Heart right ventricle (tissue), 16 donors: Measurements from ENCODE around the gene ADAM12. TPM values are rescaled to one million over a fixed set of nuclear protein-coding genes. Genes with fewer than 3 reads are reported as not detected.

ENCODE experiments used
- ATAC-seq, 8 donors: fragments of 200-7000 bp; cut with Tn5 transposase; one replicate each; pipeline ENCODE4 v1.9.1; 2020; ENCODE audit warnings: mild to moderate bottlenecking in 8 of 8, moderate library complexity in 8 of 8, moderate number of reproducible peaks in 1 of 8
- DNase-seq, 2 donors: peaks; one replicate each; pipeline ENCODE4 v3.0.0-alpha.2; 2020
- H3K27ac ChIP-seq, 10 donors: fragments of 200-600 bp; sonication (generic) in 2 of 10; one replicate each; pipeline versions ENCODE4 v1.5.0 to v1.8.0; 2020 to 2022; ENCODE audit warnings: mild to moderate bottlenecking in 3 of 10
- H3K27me3 ChIP-seq, 7 donors: fragments of 200-600 bp; one replicate each; pipeline ENCODE4 v1.8.0; 2021 to 2022; ENCODE audit warnings: mild to moderate bottlenecking in 2 of 7
- H3K36me3 ChIP-seq, 9 donors: fragments of 200-600 bp; sonication (generic) in 1 of 9; one replicate each; pipeline versions ENCODE4 v1.5.0 to v1.8.0; 2020 to 2022; ENCODE audit warnings: mild to moderate bottlenecking in 2 of 9
- H3K4me1 ChIP-seq, 9 donors: fragments of 200-600 bp; sonication (generic) in 1 of 9; one replicate each; pipeline versions ENCODE4 v1.5.0 to v1.8.0; 2020 to 2022; ENCODE audit warnings: mild to moderate bottlenecking in 4 of 9
- H3K4me3 ChIP-seq, 10 donors: fragments of 200-600 bp; sonication (generic) in 2 of 10; one replicate each; pipeline versions ENCODE4 v1.5.0 to v1.8.0; 2020 to 2022; ENCODE audit warnings: mild to moderate bottlenecking in 7 of 10, moderate library complexity in 2 of 10
- H3K9me3 ChIP-seq, 11 donors: fragments of 200-600 bp in 10 of 11; sonication (generic) in 2 of 11; one replicate each; pipeline versions ENCODE4 v1.5.0 to v1.8.0; 2013 to 2022; ENCODE audit warnings: mild to moderate bottlenecking in 2 of 11, control low read depth in 1 of 11, moderate library complexity in 1 of 11
- CTCF ChIP-seq, 9 donors: fragments of 200-600 bp; sonication (generic) in 2 of 9; IDR thresholded peaks; one replicate each; pipeline versions ENCODE4 v1.5.0 to v1.8.0; 2021 to 2022; ENCODE audit warnings: antibody characterized with exemption in 9 of 9, mild to moderate bottlenecking in 5 of 9, moderate library complexity in 1 of 9
- WGBS, 2 donors: extraction: QIAGEN DNeasy Blood & Tissue Kit; methylation state at CpG; one replicate each; pipeline ENCODE4 v1.1.7; 2013; ENCODE audit warnings: inconsistent platforms in 1 of 2; 5-methylcytosine and 5-hydroxymethylcytosine counted together
- intact Hi-C, 10 donors: fragments of 100-400 bp; cut with DNase I; formaldehyde crosslinking; loops; one replicate each; pipeline versions ENCODE4 v1.11.1 to v1.14.2; 2022
- polyA plus RNA-seq, 2 donors: library from polyadenylated mRNA; stranded (reverse); fragments of 200-250 nt; gene quantifications; one replicate each; pipeline ENCODE4 v1.2.3, GENCODE V29; 2013
- total RNA-seq, 10 donors: library from RNA; stranded (reverse); fragmentation: NEBNext Ultra II Directional in 3 of 10; extraction: Animal tissue kit (Norgen Biotek cat#: 25700) in 3 of 10; gene quantifications; one replicate each; pipeline versions ENCODE4 v1.2.1 to v1.2.4, GENCODE V29; 2021 to 2023
- donor health status: Arrhythmogenic right ventricular cardiomyopathy.
- donor health status: ischemic (EF 13 %, LVEDD 7.1; RV severe dilation, severe dysfunction).
- donor health status: healthy with polysubstance abuse.
- donor health status: DM: no; HTN: yes; CAD: no.
- donor health status: DM: no; HTN: no; CAD: no.
- donor health status: ischemic (EF 25% LVEDD 6.9; RV normal size, moderate dysfunction).
- donor health status: ischemic (EF 25% LVEDD 5.7; RV mildly dilated, moderate dysfunction).
- donor health status: healthy.
- donor health status: DM: yes; HTN: yes; CAD: no.
- donor health status: Ischemic cardiomyopathy.
- donor health status: ischemic (EF 35%, LVEDD 5.7; RV mildly dilated, moderate dysfunction).
- donor health status: nonischemic (EF 11% LVEDD 7.7; RV severe dilation, severe dysfunction).
- donor health status: DM: yes; HTN: yes; CAD: no.
- donor health status: PGD.
- donor health status: ischemic (EF 29% LVEDD 5.4; RV normal size, mild dysfunction).
- donor health status: nonischemic (EF 23%, LVEDD 6.1; RV moderate dilation, normal function).

ADAM12 gene
- total and polyA plus RNA-seq, 12 donors: 0.07 to 6.9 (median 0.47) TPM

GRCh38 chr10:126083009-126083408 lies 305.3 kb downstream of the ADAM12 start:
- ATAC-seq (no peak), DNase-seq (no peak)
- Histone ChIP-seq H3K36me3 (no peaks in the 10 kb centered on the region), H3K27me3 (peaks cover 0 to 14% (median 0%) of the 10 kb centered on the region in 7 donors), H3K9me3 (peaks cover 0 to 1% (median 0%) of the 10 kb centered on the region in 11 donors), H3K4me3 (no peak overlapping the region), H3K27ac (no peak overlapping the region), H3K4me1 (peaks cover 0 to 20% (median 0%) of the 10 kb centered on the region in 9 donors)
- 90 to 91% methylated on average over 9 of the region's 9 CpGs for WGBS, 2 donors
- intact Hi-C loops: no loop called here
- TF ChIP-seq CTCF (IDR thresholded peaks at IDR 0.05): no peak

DNA sequence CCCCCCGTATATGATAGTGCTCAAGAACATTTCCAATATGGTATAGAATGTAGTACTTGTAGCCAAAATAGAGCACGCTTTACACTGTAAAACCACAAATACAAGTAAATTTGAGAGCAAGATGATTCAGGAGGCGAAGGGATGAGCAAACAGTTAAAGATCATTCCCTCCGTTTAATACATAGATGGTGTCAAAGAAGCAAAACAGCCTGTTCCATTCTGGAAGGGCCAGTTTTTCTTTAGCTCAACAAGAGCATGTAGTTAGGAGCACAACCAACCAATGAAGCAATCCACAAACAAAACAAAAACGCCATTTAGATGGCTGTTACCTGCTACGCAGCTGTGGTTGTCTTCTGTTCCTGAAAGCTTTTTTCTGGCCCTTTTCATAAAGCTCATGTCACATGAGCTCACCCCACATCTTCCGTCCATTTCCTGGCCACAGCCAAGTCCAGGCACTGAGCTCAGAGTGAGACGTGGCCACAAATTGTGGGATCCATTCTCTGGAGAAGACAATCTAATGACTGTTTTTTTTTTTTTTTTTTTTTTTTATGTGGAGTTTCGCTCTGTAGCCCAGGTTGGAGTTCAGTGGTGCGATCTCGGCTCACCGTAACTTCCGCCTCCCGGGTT lies 306.3 kb downstream of the ADAM12 start:
- WGBS, 2 donors: 86 to 90% methylated on average over 14 of the region's 14 CpGs
- Histone ChIP-seq H3K27me3 (peaks cover 0 to 14% (median 0%) of the 10 kb centered on the region in 7 donors), H3K4me1 (peaks cover 0 to 11% (median 0%) of the 10 kb centered on the region in 9 donors), H3K4me3 (no peak overlapping the region), H3K27ac (peak overlapping the region in 2 of 10 donors; percentile 22 to 53), H3K36me3 (no peaks in the 10 kb centered on the region), H3K9me3 (peaks cover 0 to 11% (median 6%) of the 10 kb centered on the region in 11 donors)
- TF ChIP-seq CTCF (IDR thresholded peaks at IDR 0.05): no peak
- intact Hi-C loops: no loop called here
- no peak for DNase-seq
- ATAC-seq: peak in 1 of 8 donors; percentile 40

DNA sequence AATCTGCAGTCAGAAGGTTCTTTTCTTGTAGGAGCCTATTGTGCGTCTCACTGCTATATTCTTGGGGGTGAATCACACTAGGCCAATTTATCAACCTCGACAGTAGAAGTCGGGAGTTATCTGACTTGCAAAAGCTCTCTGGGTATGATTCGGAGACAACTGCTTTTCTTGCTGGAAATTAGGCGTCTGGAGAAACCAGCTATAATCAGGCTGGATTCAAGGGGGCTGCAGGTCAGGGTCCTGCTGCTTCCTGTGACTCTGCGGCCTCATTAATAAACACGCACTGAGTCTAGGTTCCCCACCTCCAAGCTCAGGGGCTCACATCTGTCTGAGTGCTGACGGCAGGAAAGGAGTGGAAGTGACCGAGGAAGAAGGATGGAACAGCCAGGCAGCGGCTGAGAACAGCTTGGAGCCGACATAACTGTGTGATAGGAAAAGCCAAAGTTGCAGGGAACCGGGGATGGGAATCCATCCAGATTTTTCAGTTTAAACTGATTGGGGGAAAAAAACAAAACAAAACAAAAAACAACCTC lies 307.3 kb downstream of the ADAM12 start:
- intact Hi-C loops: no loop called here
- ATAC-seq (peak in 5 of 8 donors; percentile 47 to 87 (median 56)), DNase-seq (no peak)
- 26 to 34% methylated on average over 12 of the region's 12 CpGs for WGBS, 2 donors
- peak overlapping the region in 5 of 10 donors; percentile 12 to 53 (median 22) for H3K27ac ChIP-seq
- TF ChIP-seq CTCF (IDR thresholded peaks at IDR 0.05): no peak
- H3K4me1 ChIP-seq: peaks cover 0 to 10% (median 0%) of the 10 kb centered on the region in 9 donors
- peaks cover 0 to 11% (median 7%) of the 10 kb centered on the region in 11 donors for H3K9me3 ChIP-seq
- no peaks in the 10 kb centered on the region for H3K36me3 ChIP-seq
- H3K4me3 ChIP-seq: peak overlapping the region in 3 of 10 donors; percentile 8 to 18 (median 11)
- peaks cover 0 to 14% (median 0%) of the 10 kb centered on the region in 7 donors for H3K27me3 ChIP-seq

DNA sequence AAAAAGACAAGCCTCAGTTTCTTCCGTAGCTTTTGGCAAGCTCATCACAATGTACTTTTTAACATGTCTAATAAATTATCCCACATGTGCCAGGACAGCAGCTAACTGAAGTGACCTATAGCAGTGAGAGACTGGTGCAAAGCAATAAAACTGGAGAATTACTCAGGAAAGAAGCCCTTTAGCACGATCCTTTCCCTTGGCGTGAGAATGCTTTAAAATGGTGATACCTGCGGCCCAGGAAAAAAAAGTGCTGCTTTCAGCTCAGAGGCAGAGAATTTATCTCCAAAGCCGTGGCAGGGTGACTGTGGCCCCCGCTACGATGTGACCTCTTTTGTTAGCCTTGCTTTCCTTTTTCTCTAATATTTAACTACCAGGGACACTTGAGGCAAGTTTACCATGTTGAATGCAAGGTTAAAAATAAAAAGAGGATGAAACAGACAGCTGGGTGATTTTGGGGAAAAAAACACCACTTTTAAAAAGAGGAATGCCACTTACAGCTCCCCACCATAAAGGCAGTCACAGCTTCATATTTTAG lies 307.9 kb downstream of the ADAM12 start:
- TF ChIP-seq CTCF (IDR thresholded peaks at IDR 0.05): no peak
- Histone ChIP-seq H3K9me3 (peaks cover 0 to 11% (median 7%) of the 10 kb centered on the region in 11 donors), H3K27ac (peak overlapping the region in 1 of 10 donors; percentile 16), H3K36me3 (no peaks in the 10 kb centered on the region), H3K4me1 (peaks cover 0 to 10% (median 0%) of the 10 kb centered on the region in 9 donors), H3K4me3 (no peak overlapping the region), H3K27me3 (peaks cover 0 to 14% (median 0%) of the 10 kb centered on the region in 7 donors)
- ATAC-seq (no peak), DNase-seq (no peak)
- WGBS, 2 donors: 82 to 87% methylated on average over 7 of the region's 7 CpGs
- intact Hi-C loops: no loop called here
